ENCODE measurements around the gene TRIM47. TPM values are rescaled to one million over a fixed set of nuclear protein-coding genes. Genes with fewer than 3 reads are reported as not detected.

TRIM47 gene
- total RNA-seq, 1 donor from 2014 or later = 46.3 TPM

GRCh38 chr17:75826561-75827307, 51.6 kb downstream of the TRIM47 start:
- no peak for TF ChIP-seq CTCF (IDR thresholded peaks at IDR 0.05)
- no peak for DNase-seq (ENCODE audit: low spot score)
- Mint-ChIP-seq H3K27ac (ENCODE audit: unreplicated experiment) (peak overlapping the region; percentile 70), H3K27me3 (ENCODE audit: low read depth) (no peaks in the 10 kb centered on the region), H3K4me1 (ENCODE audit: low read depth) (peaks cover 30% of the 10 kb centered on the region), H3K4me3 (ENCODE audit: unreplicated experiment) (no peak overlapping the region), H3K36me3 (ENCODE audit: low read depth) (peaks cover 2% of the 10 kb centered on the region), H3K9me3 (ENCODE audit: low read depth) (no peaks in the 10 kb centered on the region)

GRCh38 chr17:75825748-75826370, 52.5 kb downstream of the TRIM47 start:
- no peaks in the 10 kb centered on the region for H3K9me3 Mint-ChIP-seq (ENCODE audit: low read depth)
- DNase-seq (ENCODE audit: low spot score) = no peak
- no peak for TF ChIP-seq CTCF (IDR thresholded peaks at IDR 0.05)
- H3K4me1 Mint-ChIP-seq (ENCODE audit: low read depth) = peaks cover 30% of the 10 kb centered on the region
- peaks cover 4% of the 10 kb centered on the region for H3K36me3 Mint-ChIP-seq (ENCODE audit: low read depth)
- H3K4me3 Mint-ChIP-seq (ENCODE audit: unreplicated experiment) = no peak overlapping the region
- no peak overlapping the region for H3K27ac Mint-ChIP-seq (ENCODE audit: unreplicated experiment)
- H3K27me3 Mint-ChIP-seq (ENCODE audit: low read depth) = no peaks in the 10 kb centered on the region

GRCh38 chr17:75825149-75825552, 53.2 kb downstream of the TRIM47 start:
- H3K27me3 Mint-ChIP-seq (ENCODE audit: low read depth) = no peaks in the 10 kb centered on the region
- peaks cover 30% of the 10 kb centered on the region for H3K4me1 Mint-ChIP-seq (ENCODE audit: low read depth)
- TF ChIP-seq CTCF (IDR thresholded peaks at IDR 0.05) = no peak
- no peaks in the 10 kb centered on the region for H3K9me3 Mint-ChIP-seq (ENCODE audit: low read depth)
- no peak for DNase-seq (ENCODE audit: low spot score)
- no peak overlapping the region for H3K4me3 Mint-ChIP-seq (ENCODE audit: unreplicated experiment)
- H3K36me3 Mint-ChIP-seq (ENCODE audit: low read depth) = peaks cover 5% of the 10 kb centered on the region
- peak overlapping the region; percentile 39 for H3K27ac Mint-ChIP-seq (ENCODE audit: unreplicated experiment)

- peaks cover 8% of the 10 kb centered on the region for H3K36me3 Mint-ChIP-seq (ENCODE audit: low read depth)
- H3K9me3 Mint-ChIP-seq (ENCODE audit: low read depth) = no peaks in the 10 kb centered on the region
- H3K27me3 Mint-ChIP-seq (ENCODE audit: low read depth) = no peaks in the 10 kb centered on the region
- TF ChIP-seq CTCF (IDR thresholded peaks at IDR 0.05) = no peak
- peaks cover 30% of the 10 kb centered on the region for H3K4me1 Mint-ChIP-seq (ENCODE audit: low read depth)
- no peak overlapping the region for H3K4me3 Mint-ChIP-seq (ENCODE audit: unreplicated experiment)
- no peak for DNase-seq (ENCODE audit: low spot score)
- peak overlapping the region; percentile 75 for H3K27ac Mint-ChIP-seq (ENCODE audit: unreplicated experiment)
Observed at GRCh38 chr17:75824666-75825065, 53.7 kb downstream of the TRIM47 start.

Other genes starting within 250 kb of the TRIM47 start
- 0.23 to 0.29 TPM in 2 of 3 replicates, not detected in the other for gene SMIM5, start 245.1 kb downstream of the TRIM47 start, total RNA-seq
- 20.4 to 30.4 TPM (median 21.1 TPM) in 3 replicates for gene RECQL5, start 211.4 kb downstream of the TRIM47 start, total RNA-seq
- 59.9 to 91.8 TPM (median 67.5 TPM) in 3 replicates for gene SAP30BP, start 211.2 kb downstream of the TRIM47 start, total RNA-seq
- 5.2 to 52.3 TPM (median 5.6 TPM) in 3 replicates for gene ITGB4, start 157.1 kb downstream of the TRIM47 start, total RNA-seq
- 27.8 to 34.7 TPM (median 30.0 TPM) in 3 replicates for gene GALK1, start 113.4 kb downstream of the TRIM47 start, total RNA-seq
- 20.9 to 35.8 TPM (median 21.0 TPM) in 3 replicates for gene UNK, start 93.8 kb downstream of the TRIM47 start, total RNA-seq
- gene UNC13D, start 34.2 kb downstream of the TRIM47 start, total RNA-seq = 1.1 to 3.1 TPM (median 1.5 TPM) in 3 replicates
- gene WBP2, start 23.2 kb downstream of the TRIM47 start, total RNA-seq = 45.0 to 62.5 TPM (median 56.5 TPM) in 3 replicates
- gene TRIM65, start 18.4 kb upstream of the TRIM47 start, total RNA-seq = 25.2 to 27.1 TPM (median 27.0 TPM) in 3 replicates
- gene MRPL38, start 26.3 kb upstream of the TRIM47 start, total RNA-seq = 47.4 to 53.3 TPM (median 49.8 TPM) in 3 replicates
- gene FBF1, start 62.5 kb upstream of the TRIM47 start, total RNA-seq = 6.7 to 19.8 TPM (median 7.5 TPM) in 3 replicates
- gene ACOX1, start 100.6 kb upstream of the TRIM47 start, total RNA-seq = 50.2 to 63.3 TPM (median 52.3 TPM) in 3 replicates
- gene TEN1, start 100.7 kb upstream of the TRIM47 start, total RNA-seq = 17.1 to 22.2 TPM (median 21.8 TPM) in 3 replicates
- 6.3 to 7.1 TPM (median 6.7 TPM) in 3 replicates for gene CDK3, start 122.3 kb upstream of the TRIM47 start, total RNA-seq
- not detected in 3 replicates for gene EVPL, start 148.7 kb upstream of the TRIM47 start, total RNA-seq
- 62.1 to 77.6 TPM (median 63.0 TPM) in 3 replicates for gene SRP68, start 193.9 kb upstream of the TRIM47 start, total RNA-seq
- gene GALR2, start 196.2 kb upstream of the TRIM47 start, total RNA-seq = not detected in 3 replicates
- gene ZACN, start 200.6 kb upstream of the TRIM47 start, total RNA-seq = not detected in 3 replicates
- 129 to 180 TPM (median 131 TPM) in 3 replicates for gene EXOC7, start 225.2 kb upstream of the TRIM47 start, total RNA-seq

Data from chondrocyte (in vitro differentiated cells).